Loucy (cell line): ENCODE results near the gene APIP.

Source experiments
- EZH2phosphoT487 ChIP-seq: fragments of 200-600 bp; IDR thresholded peaks from 2 replicates; pipeline ENCODE4 v1.6.1; 2018; ENCODE audit warnings: antibody characterized with exemption, mild to moderate bottlenecking, moderate library complexity, borderline replicate concordance
- TF ChIP-seq, protein P1 (sequence below): fragments of 200-600 bp; sonication (generic); conservative IDR thresholded peaks from 2 replicates; pipeline ENCODE4 v1.5.1; 2014; ENCODE audit warnings: mild to moderate bottlenecking, antibody characterized with exemption, low read length

GRCh38 chr11:34890089-34890488 lies 26.1 kb downstream of the APIP start:
- TF ChIP-seq, protein P1, sequence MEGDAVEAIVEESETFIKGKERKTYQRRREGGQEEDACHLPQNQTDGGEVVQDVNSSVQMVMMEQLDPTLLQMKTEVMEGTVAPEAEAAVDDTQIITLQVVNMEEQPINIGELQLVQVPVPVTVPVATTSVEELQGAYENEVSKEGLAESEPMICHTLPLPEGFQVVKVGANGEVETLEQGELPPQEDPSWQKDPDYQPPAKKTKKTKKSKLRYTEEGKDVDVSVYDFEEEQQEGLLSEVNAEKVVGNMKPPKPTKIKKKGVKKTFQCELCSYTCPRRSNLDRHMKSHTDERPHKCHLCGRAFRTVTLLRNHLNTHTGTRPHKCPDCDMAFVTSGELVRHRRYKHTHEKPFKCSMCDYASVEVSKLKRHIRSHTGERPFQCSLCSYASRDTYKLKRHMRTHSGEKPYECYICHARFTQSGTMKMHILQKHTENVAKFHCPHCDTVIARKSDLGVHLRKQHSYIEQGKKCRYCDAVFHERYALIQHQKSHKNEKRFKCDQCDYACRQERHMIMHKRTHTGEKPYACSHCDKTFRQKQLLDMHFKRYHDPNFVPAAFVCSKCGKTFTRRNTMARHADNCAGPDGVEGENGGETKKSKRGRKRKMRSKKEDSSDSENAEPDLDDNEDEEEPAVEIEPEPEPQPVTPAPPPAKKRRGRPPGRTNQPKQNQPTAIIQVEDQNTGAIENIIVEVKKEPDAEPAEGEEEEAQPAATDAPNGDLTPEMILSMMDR = peak; percentile 62
- no peak for TF ChIP-seq EZH2phosphoT487
